GM19438 (cell line): ENCODE results near the gene EIF2S3B.
A peak's percentile ranks its signal among the peaks of the same experiment; 100 is the strongest.
"Not testable (repeated sequence)": the region's sequence is repeated elsewhere in the genome, so short reads cannot be mapped to it uniquely, and the experiment has no call there.

Source experiments
- ATAC-seq: cut with Tn5 transposase; IDR thresholded peaks from one replicate; pipeline ENCODE4 v1.9.1; 2021; ENCODE audit warnings: low read depth; ENCODE audit not compliant: unreplicated experiment

The EIF2S3B gene

GRCh38 chr12:10505620-10506019, at the start of gene EIF2S3B:
Gene EIF2S3B (plus strand): TSS chr12:10505890. CDS start chr12:10505903, 13 bp downstream.
- no peak for ATAC-seq

GRCh38 chr12:10456856-10457255, 48.8 kb upstream of the EIF2S3B start:
- ATAC-seq = no peak

GRCh38 chr12:10457760-10458159, 47.9 kb upstream of the EIF2S3B start:
- ATAC-seq = no peak

- no peak for ATAC-seq
Observed at GRCh38 chr12:10466311-10466710, 39.4 kb upstream of the EIF2S3B start.

GRCh38 chr12:10469701-10470100, 36.0 kb upstream of the EIF2S3B start:
- no peak for ATAC-seq

GRCh38 chr12:10472808-10473207, 32.9 kb upstream of the EIF2S3B start:
- ATAC-seq = not testable (repeated sequence)

- not testable (repeated sequence) for ATAC-seq
Observed at GRCh38 chr12:10481901-10482300, 23.8 kb upstream of the EIF2S3B start.

- ATAC-seq = not testable (repeated sequence)
Observed at GRCh38 chr12:10487328-10487727, 18.4 kb upstream of the EIF2S3B start.

GRCh38 chr12:10491766-10492165, 13.9 kb upstream of the EIF2S3B start:
- ATAC-seq = no peak

- no peak for ATAC-seq
Observed at GRCh38 chr12:10497602-10498001, 8.1 kb upstream of the EIF2S3B start.

- ATAC-seq = no peak
Observed at GRCh38 chr12:10498042-10498441, 7.6 kb upstream of the EIF2S3B start.

GRCh38 chr12:10501030-10501429, 4.7 kb upstream of the EIF2S3B start:
- ATAC-seq = no peak

- no peak for ATAC-seq
Observed at GRCh38 chr12:10503460-10503859, 2.2 kb upstream of the EIF2S3B start.

- ATAC-seq = no peak
Observed at GRCh38 chr12:10511756-10512355, 6.2 kb downstream of the EIF2S3B start.

GRCh38 chr12:10512798-10513197, 7.1 kb downstream of the EIF2S3B start:
- ATAC-seq = no peak

GRCh38 chr12:10521555-10521954, 15.9 kb downstream of the EIF2S3B start:
- ATAC-seq = no peak

GRCh38 chr12:10528174-10528953, 22.7 kb downstream of the EIF2S3B start:
- ATAC-seq = no peak

- no peak for ATAC-seq
Observed at GRCh38 chr12:10529603-10530002, 23.9 kb downstream of the EIF2S3B start.

GRCh38 chr12:10537721-10538120, 32.0 kb downstream of the EIF2S3B start:
- no peak for ATAC-seq

- ATAC-seq = peak; percentile 76
Observed at GRCh38 chr12:10540776-10541205, 35.1 kb downstream of the EIF2S3B start.

GRCh38 chr12:10543499-10543898, 37.8 kb downstream of the EIF2S3B start:
- no peak for ATAC-seq

GRCh38 chr12:10551375-10551774, 45.7 kb downstream of the EIF2S3B start:
- no peak for ATAC-seq
